K562 (cell line): ENCODE data around the gene SHLD1. TPM values are rescaled to one million over a fixed set of nuclear protein-coding genes. Genes with fewer than 3 reads are reported as not detected.

Experiments used
- BRD9 ChIP-seq: fragments of 450-650 bp; IDR thresholded peaks from 2 replicates; pipeline ENCODE4 v1.6.1; 2018; ENCODE audit warnings: low read depth; ENCODE audit not compliant: partially characterized antibody
- CCAR2 ChIP-seq: fragments of 200-400 bp; formaldehyde crosslinking; IDR thresholded peaks from 2 replicates; pipeline ENCODE4 v1.6.1; 2017; ENCODE audit warnings: mild to moderate bottlenecking, low read depth, low read length
- HEY1 ChIP-seq: fragments of 250-450 bp; sonication (Bioruptor Pico); IDR thresholded peaks from 2 replicates; pipeline ENCODE4 v1.5.0; 2020; ENCODE audit warnings: mild to moderate bottlenecking, moderate library complexity, borderline replicate concordance
- MEIS2 ChIP-seq: fragments of 450-650 bp; IDR thresholded peaks from 2 replicates; pipeline ENCODE4 v1.6.1; 2014; ENCODE audit warnings: mild to moderate bottlenecking; ENCODE audit not compliant: partially characterized antibody
- MTA2 ChIP-seq: fragments of 450-650 bp; IDR thresholded peaks from 2 replicates; pipeline ENCODE4 v1.6.1; 2016; ENCODE audit warnings: low read depth
- NFIC ChIP-seq: fragments of 450-650 bp; IDR thresholded peaks from 2 replicates; pipeline ENCODE4 v1.6.1; 2017; ENCODE audit warnings: mild to moderate bottlenecking, inconsistent platforms
- PKNOX1 ChIP-seq: fragments of 450-650 bp; IDR thresholded peaks from 2 replicates; pipeline ENCODE4 v1.6.1; 2016
- POLR2H ChIP-seq: IDR thresholded peaks from 2 replicates; pipeline ENCODE4 v1.6.1; 2016; ENCODE audit warnings: missing genetic modification characterization, low read depth, mild to moderate bottlenecking, control low read depth, missing compliant biosample characterization, moderate library complexity
- PTTG1 ChIP-seq: fragments of 450-650 bp; IDR thresholded peaks from 2 replicates; pipeline ENCODE4 v1.6.1; 2016; ENCODE audit warnings: low read depth, mild to moderate bottlenecking, missing genetic modification characterization, missing compliant biosample characterization
- SUPT5H ChIP-seq: fragments of 450-650 bp; IDR thresholded peaks from 2 replicates; pipeline ENCODE4 v1.6.1; 2016
- ZFP36 ChIP-seq: fragments of 150-350 bp; IDR thresholded peaks from 2 replicates; pipeline ENCODE4 v1.6.1; 2018; ENCODE audit warnings: low read length, low read depth; ENCODE audit not compliant: partially characterized antibody
- polyA plus RNA-seq, 8 experiments: library from polyadenylated mRNA; depleted of rRNA in 4 of 8; stranded (reverse) in 5 of 8; unstranded in 3 of 8; fragments of >200 nt; fragmentation: Nextera tagmentation in 2 of 8; fragmentation: Illumina TruSeq in 1 of 8; extraction: Ambion mirVana in 2 of 8; extraction: Trizol in 1 of 8; gene quantifications; 2 replicates each; pipeline versions ENCODE4 v1.2.1 to v1.2.3, GENCODE V29; 2011 to 2014; ENCODE audit warnings: inconsistent platforms in 1 of 8, missing spikeins in 1 of 8
- total RNA-seq, 7 experiments: library from RNA; depleted of rRNA in 6 of 7; stranded (reverse); fragments of >200 nt in 6 of 7; fragmentation: Illumina TruSeq in 2 of 7; extraction: Trizol in 2 of 7; gene quantifications; 2 replicates each; pipeline versions ENCODE4 v1.2.1 to v1.2.3, GENCODE V29; 2011 to 2021; ENCODE audit warnings: low replicate concordance in 1 of 7
- TF ChIP-seq, protein P1 (sequence below): sonication (generic); formaldehyde crosslinking; IDR thresholded peaks from 2 replicates; pipeline ENCODE4 v1.8.0; 2022; ENCODE audit warnings: mild to moderate bottlenecking, missing genetic modification reagents
- TF ChIP-seq, protein P2 (sequence below), 2 experiments: fragments of 250-450 bp in 1 of 2; fragments of 450-650 bp in 1 of 2; sonication (Bioruptor Pico) in 1 of 2; IDR thresholded peaks; 2 replicates each; pipeline versions ENCODE4 v1.6.1 to v1.8.0; 2016 to 2021; ENCODE audit warnings: mild to moderate bottlenecking in 2 of 2, moderate library complexity in 2 of 2, missing compliant biosample characterization in 1 of 2, missing genetic modification characterization in 1 of 2
- TF ChIP-seq, protein P3 (sequence below), 3 experiments: IDR thresholded peaks in 2 of 3; conservative IDR thresholded peaks in 1 of 3; 2 replicates each; pipeline ENCODE4 v1.5.1; 2011 to 2012; ENCODE audit warnings: low read length in 3 of 3, mild to moderate bottlenecking in 3 of 3, control low read depth in 2 of 3, improper control_type of control experiment in 1 of 3, inconsistent platforms in 1 of 3, low read depth in 1 of 3, mixed read lengths in 1 of 3, moderate library complexity in 1 of 3; ENCODE audit not compliant: insufficient read depth in 2 of 3
- TF ChIP-seq, protein P4 (sequence below): sonication (generic); formaldehyde crosslinking; IDR thresholded peaks from 2 replicates; pipeline ENCODE4 v1.8.0; 2022; ENCODE audit warnings: missing genetic modification reagents, mild to moderate bottlenecking, moderate library complexity, borderline replicate concordance
- TF ChIP-seq, protein P5 (sequence below): fragments of 250-450 bp; sonication (Bioruptor Pico); IDR thresholded peaks from 2 replicates; pipeline ENCODE4 v1.8.0; 2022; ENCODE audit warnings: moderate library complexity, mild to moderate bottlenecking, inconsistent platforms

Gene SHLD1
- total and polyA plus RNA-seq, 9 of the 15 experiments (the other 6 are each of a cell fraction or from before 2014, with no cell fraction given) = 3.7 to 21.6 (median 8.2) TPM

DNA sequence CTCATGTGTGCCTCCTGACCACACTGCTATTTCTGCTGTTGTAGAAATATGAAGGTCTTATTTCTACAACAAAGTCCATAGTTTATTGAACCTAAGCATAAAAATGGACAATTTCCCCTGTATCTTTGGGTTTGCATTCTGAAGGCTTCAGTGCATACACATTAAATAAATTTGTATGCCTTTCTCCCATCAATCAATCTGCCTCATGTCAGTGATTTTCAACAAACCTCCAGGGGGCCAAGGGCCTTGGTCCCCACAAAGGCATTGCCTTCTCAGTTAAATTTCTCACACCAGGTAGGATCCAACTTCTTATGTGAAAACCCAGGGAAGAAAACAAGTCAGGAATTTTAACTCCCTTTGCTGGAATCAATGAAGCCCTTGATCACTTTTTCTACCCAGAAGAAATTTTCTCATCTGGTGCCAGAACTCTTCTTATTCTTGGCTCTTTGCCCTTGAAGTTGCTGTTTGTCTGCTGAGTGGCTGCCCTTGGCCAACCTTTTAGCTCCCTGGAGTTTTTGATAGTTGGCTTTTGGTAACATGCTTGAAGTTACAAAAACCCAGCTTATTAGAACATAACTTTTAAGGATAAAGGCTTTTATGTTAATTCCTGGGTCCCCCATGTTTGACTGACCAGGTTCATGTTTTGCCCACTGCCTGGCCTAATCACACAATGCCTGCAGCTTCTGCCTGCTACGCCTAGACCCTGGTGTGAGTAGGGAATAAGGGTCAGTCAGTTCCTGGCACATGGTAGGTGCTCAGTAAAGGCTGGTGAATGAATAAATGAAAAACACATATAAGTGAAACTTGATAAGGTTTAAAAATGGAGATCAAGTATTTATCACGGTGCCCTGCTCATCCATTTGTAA lies 37.0 kb downstream of the SHLD1 start (continued):
- no peak for TF ChIP-seq BRD9
- no peak for TF ChIP-seq ZFP36
- no peak for TF ChIP-seq CCAR2
- TF ChIP-seq, protein P1, sequence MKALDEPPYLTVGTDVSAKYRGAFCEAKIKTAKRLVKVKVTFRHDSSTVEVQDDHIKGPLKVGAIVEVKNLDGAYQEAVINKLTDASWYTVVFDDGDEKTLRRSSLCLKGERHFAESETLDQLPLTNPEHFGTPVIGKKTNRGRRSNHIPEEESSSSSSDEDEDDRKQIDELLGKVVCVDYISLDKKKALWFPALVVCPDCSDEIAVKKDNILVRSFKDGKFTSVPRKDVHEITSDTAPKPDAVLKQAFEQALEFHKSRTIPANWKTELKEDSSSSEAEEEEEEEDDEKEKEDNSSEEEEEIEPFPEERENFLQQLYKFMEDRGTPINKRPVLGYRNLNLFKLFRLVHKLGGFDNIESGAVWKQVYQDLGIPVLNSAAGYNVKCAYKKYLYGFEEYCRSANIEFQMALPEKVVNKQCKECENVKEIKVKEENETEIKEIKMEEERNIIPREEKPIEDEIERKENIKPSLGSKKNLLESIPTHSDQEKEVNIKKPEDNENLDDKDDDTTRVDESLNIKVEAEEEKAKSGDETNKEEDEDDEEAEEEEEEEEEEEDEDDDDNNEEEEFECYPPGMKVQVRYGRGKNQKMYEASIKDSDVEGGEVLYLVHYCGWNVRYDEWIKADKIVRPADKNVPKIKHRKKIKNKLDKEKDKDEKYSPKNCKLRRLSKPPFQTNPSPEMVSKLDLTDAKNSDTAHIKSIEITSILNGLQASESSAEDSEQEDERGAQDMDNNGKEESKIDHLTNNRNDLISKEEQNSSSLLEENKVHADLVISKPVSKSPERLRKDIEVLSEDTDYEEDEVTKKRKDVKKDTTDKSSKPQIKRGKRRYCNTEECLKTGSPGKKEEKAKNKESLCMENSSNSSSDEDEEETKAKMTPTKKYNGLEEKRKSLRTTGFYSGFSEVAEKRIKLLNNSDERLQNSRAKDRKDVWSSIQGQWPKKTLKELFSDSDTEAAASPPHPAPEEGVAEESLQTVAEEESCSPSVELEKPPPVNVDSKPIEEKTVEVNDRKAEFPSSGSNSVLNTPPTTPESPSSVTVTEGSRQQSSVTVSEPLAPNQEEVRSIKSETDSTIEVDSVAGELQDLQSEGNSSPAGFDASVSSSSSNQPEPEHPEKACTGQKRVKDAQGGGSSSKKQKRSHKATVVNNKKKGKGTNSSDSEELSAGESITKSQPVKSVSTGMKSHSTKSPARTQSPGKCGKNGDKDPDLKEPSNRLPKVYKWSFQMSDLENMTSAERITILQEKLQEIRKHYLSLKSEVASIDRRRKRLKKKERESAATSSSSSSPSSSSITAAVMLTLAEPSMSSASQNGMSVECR (CRISPR knock-in tag) = no peak
- TF ChIP-seq, protein P2, sequence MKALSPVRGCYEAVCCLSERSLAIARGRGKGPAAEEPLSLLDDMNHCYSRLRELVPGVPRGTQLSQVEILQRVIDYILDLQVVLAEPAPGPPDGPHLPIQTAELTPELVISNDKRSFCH (CRISPR knock-in tag; IDR thresholded peaks at IDR 0.05) = no peak
- TF ChIP-seq, protein P2 (tag; IDR thresholded peaks at IDR 0.05) = no peak
- no peak for TF ChIP-seq HEY1
- peak; percentile 37; the same call in 1 of the 2 replicates for TF ChIP-seq NFIC
- TF ChIP-seq, protein P3, sequence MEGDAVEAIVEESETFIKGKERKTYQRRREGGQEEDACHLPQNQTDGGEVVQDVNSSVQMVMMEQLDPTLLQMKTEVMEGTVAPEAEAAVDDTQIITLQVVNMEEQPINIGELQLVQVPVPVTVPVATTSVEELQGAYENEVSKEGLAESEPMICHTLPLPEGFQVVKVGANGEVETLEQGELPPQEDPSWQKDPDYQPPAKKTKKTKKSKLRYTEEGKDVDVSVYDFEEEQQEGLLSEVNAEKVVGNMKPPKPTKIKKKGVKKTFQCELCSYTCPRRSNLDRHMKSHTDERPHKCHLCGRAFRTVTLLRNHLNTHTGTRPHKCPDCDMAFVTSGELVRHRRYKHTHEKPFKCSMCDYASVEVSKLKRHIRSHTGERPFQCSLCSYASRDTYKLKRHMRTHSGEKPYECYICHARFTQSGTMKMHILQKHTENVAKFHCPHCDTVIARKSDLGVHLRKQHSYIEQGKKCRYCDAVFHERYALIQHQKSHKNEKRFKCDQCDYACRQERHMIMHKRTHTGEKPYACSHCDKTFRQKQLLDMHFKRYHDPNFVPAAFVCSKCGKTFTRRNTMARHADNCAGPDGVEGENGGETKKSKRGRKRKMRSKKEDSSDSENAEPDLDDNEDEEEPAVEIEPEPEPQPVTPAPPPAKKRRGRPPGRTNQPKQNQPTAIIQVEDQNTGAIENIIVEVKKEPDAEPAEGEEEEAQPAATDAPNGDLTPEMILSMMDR (IDR thresholded peaks at IDR 0.05 in 2 of 3, conservative IDR thresholded peaks at IDR 0.05 in 1 of 3; ENCODE audit: insufficient read depth in 2 of 3, low read depth in 1 of 3, low read length in 3 of 3) = no peak
- TF ChIP-seq MTA2 = no peak
- TF ChIP-seq, protein P4, sequence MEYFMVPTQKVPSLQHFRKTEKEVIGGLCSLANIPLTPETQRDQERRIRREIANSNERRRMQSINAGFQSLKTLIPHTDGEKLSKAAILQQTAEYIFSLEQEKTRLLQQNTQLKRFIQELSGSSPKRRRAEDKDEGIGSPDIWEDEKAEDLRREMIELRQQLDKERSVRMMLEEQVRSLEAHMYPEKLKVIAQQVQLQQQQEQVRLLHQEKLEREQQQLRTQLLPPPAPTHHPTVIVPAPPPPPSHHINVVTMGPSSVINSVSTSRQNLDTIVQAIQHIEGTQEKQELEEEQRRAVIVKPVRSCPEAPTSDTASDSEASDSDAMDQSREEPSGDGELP (CRISPR knock-in tag) = no peak
- TF ChIP-seq POLR2H (tag) = no peak
- TF ChIP-seq PTTG1 = no peak
- peak; percentile 68 for TF ChIP-seq PKNOX1
- TF ChIP-seq MEIS2 = peak; percentile 70
- TF ChIP-seq, protein P5, sequence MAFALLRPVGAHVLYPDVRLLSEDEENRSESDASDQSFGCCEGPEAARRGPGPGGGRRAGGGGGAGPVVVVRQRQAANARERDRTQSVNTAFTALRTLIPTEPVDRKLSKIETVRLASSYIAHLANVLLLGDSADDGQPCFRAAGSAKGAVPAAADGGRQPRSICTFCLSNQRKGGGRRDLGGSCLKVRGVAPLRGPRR (CRISPR knock-in tag) = no peak
- no peak for TF ChIP-seq SUPT5H
